ENCODE results near the gene ZNF507. TPM values are rescaled to one million over a fixed set of nuclear protein-coding genes. Genes with fewer than 3 reads are reported as not detected.

The ZNF507 gene
- total and polyA plus RNA-seq, 2 of the 8 experiments (the other 6 are each of a cell fraction or from before 2014, with no cell fraction given): 8.6 to 28.8 TPM

GRCh38 chr19:32396046-32396652 is 50.7 kb downstream of the ZNF507 start (continued):
- TF ChIP-seq YY1 (IDR thresholded peaks at IDR 0.05; ENCODE audit: low read depth, low read length) (no peak), ASH2L (IDR thresholded peaks at IDR 0.05; ENCODE audit: low read length) (no peak), TEAD4 (IDR thresholded peaks at IDR 0.05; ENCODE audit: low read depth, low read length) (no peak), EGR1 (IDR thresholded peaks at IDR 0.05; ENCODE audit: borderline replicate concordance, low read depth, low read length) (no peak), ATF2 (IDR thresholded peaks at IDR 0.05; ENCODE audit: low read length) (no peak), TBP (IDR thresholded peaks at IDR 0.05; ENCODE audit: low read depth, low read length) (no peak), PHF8 (conservative IDR thresholded peaks at IDR 0.05; ENCODE audit: low read depth, low read length) (no peak)
